ENCODE measurements around the gene TXNIP.

DNA sequence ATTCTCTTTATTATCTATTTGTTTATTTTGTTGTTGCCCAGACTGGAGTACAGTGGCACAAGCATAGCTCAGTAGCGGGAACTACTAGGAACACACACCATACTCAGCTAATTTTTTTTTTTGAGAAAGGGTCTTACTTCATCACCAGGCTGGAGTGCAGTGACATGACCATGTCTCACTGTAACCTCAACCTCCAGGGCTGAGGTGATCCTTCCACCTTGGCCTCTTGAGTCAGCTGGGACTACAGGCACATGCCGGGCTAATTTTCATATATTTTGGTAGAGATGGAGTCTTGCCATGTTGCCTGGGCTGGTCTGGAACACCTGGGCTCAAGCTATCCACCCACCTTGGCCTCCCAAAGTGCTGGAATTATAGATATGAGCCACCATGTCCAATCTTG lies 5.3 kb upstream of the TXNIP start:
- TF ChIP-seq, protein P1, sequence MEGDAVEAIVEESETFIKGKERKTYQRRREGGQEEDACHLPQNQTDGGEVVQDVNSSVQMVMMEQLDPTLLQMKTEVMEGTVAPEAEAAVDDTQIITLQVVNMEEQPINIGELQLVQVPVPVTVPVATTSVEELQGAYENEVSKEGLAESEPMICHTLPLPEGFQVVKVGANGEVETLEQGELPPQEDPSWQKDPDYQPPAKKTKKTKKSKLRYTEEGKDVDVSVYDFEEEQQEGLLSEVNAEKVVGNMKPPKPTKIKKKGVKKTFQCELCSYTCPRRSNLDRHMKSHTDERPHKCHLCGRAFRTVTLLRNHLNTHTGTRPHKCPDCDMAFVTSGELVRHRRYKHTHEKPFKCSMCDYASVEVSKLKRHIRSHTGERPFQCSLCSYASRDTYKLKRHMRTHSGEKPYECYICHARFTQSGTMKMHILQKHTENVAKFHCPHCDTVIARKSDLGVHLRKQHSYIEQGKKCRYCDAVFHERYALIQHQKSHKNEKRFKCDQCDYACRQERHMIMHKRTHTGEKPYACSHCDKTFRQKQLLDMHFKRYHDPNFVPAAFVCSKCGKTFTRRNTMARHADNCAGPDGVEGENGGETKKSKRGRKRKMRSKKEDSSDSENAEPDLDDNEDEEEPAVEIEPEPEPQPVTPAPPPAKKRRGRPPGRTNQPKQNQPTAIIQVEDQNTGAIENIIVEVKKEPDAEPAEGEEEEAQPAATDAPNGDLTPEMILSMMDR (conservative IDR thresholded peaks at IDR 0.05), result no peak
- TF ChIP-seq EZH2 (IDR thresholded peaks at IDR 0.05; ENCODE audit: low read depth), result no peak
